HuH-7.5 (cell line): Measurements from ENCODE around the gene LRRC9.
"Not testable (repeated sequence)": the region's sequence is repeated elsewhere in the genome, so short reads cannot be mapped to it uniquely, and the experiment has no call there.

ENCODE experiments used
- DNase-seq: peaks from one replicate; pipeline ENCODE4 v3.0.0; 2011; ENCODE audit warnings: low spot score

Gene LRRC9

DNA sequence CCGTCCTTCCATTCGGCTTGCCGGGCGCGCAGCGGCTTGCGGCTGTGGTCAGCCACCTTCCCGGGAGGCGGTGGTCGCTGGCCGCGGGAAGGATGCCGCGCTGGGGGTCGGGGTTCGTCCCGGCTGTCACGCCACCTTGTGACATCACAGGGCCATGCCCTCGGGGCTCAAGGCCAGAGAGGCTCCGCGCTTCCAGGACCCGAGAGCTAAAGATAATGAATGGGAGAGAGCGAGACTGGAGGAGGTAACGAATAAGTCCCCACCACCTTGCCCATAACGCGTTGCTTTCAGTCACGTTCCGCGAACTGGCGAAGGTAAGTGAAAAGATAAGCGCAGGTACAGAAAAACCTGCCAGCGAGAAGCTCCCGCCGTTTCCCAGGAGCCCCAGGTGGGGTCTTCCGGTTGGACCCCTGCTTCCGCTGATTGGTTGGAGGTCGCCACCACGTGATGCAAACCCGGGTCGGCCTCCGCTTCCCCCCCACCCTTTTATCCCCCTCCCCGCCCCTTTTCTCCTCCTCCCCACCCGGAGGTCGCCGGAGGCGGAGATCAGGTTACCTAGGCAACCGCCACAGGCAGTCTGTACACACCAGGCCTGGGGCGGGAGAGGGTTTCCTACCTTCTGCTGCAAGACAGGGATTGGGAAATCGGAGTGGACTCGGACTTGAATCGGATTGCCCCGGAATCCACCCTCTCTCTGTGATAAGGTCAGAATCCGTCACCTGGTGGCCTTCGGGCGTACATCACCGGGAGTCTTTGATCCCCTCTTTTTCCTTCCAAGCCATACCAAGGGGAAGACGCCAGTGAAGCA lies at the start of gene LRRC9:
Gene LRRC9 (plus strand): TSS at position 575 of the 808 bp plus-strand sequence.
- DNase-seq, result peak; percentile 56

GRCh38 chr14:59870277-59871165 lies 49.4 kb upstream of the LRRC9 start, which contains the start of gene RTN1:
Gene RTN1, minus strand, starts transcription at chr14:59870776. Its CDS starts 146 bp downstream, at chr14:59870630.
- peak; percentile 53 for DNase-seq

DNA sequence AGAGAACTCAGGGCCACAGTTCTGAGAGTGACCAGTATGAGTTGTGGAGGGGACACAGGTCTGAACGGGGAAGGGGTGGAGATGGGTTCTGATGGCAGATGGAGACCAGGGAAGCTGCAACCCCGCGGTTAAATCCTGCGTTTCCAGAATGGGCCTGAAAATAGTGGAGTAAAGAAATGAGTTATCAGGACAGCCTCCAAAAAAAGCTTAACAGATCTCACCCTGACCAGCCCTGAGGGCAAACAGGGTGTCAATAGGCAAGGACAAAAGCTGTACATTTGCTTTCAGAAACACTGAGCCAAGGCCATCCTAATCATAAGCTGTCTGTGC lies 48.8 kb upstream of the LRRC9 start:
- no peak for DNase-seq

DNA sequence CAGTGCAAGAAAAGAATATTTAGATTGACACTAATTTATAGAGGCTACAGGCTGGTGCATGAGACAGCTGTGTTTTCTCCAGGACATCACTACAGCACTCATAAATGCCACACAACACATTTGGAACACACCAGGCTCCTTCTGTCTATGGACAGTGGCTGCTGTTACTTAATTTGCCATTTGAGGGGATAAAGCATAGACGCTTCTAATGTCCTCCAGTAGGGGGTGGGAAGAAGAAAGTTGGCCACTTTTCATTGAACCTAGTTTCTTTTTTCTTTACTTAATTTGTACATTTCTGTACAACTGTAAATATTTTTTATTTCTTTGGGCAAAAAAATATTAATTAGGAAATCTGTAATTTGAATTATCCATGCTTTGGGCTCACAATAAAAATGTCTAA lies 37.0 kb upstream of the LRRC9 start:
- no peak for DNase-seq

- DNase-seq, result no peak
Observed at GRCh38 chr14:59890676-59891075, 29.3 kb upstream of the LRRC9 start.

DNA sequence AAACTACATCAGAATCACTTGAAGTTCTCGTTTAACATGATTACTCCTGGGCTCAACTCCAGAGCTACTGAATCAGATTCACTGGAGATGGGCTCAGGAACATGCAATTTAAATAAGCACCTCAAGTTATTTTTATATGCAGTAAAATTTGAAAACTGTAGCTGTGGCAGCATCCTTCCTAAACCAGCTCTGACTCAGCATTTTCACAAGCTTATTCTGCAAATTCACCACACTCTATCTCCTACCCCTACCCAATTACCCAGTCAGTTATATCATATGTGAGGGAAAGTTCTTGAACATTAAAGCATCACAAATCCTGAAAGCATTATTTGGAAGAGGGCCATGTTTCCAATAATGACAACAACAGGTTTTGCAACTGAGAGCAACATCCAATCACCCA lies 24.2 kb upstream of the LRRC9 start:
- no peak for DNase-seq

DNA sequence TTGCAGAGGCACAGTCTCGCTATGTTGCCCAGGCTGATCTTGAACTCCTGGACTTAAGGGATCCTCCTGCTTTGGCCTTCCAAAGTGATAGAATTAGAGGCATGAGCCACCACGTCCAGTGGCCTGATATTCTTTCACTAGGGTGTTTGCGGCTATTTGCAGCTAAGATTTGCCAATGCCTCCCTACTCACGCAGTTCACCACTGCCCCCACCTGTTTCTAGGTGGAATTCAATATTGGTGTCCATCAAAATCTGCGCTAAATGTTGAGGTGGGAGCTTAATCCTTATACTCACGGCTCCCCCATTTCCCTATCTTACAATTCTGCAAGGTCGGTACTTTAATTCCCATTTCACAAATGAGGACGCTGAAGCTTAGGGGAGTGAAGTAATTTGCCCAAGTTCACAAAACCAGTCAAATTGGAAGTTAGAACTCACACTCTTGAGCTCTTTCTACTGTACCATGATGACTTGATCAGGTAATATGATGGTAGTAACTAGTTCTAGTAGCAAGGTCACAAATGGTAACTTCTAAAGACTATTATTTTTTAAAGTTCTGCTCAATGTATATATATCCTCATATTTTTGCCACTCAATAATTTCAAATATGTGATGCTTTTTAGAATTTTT lies 22.1 kb upstream of the LRRC9 start:
- peak; percentile 19 for DNase-seq

DNA sequence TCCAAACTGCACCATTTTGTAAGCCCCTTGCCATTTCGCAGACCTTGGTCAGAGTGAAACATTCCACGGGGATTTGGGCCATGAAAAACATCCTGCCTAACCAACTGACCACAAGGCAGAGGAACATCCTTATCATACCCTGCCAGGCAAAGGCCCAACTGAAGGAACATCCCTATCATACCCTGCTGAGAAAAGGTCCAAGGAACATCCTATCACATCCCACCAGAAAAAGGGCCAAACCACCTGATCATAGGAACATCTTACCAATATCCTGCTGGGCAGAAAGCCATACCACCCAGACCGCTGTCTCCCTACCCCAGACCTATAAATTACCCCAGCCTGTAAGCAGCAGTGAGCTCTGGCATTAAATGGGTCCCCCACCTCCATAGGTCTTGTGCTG lies 19.4 kb upstream of the LRRC9 start:
- DNase-seq, result no peak

- DNase-seq, result no peak
Observed at GRCh38 chr14:59904184-59904583, 15.8 kb upstream of the LRRC9 start.

GRCh38 chr14:59905188-59905587 lies 14.8 kb upstream of the LRRC9 start:
- no peak for DNase-seq

GRCh38 chr14:59912443-59912842 lies 7.5 kb upstream of the LRRC9 start:
- DNase-seq, result no peak

- no peak for DNase-seq
Observed at GRCh38 chr14:59913187-59913586, 6.8 kb upstream of the LRRC9 start.

DNA sequence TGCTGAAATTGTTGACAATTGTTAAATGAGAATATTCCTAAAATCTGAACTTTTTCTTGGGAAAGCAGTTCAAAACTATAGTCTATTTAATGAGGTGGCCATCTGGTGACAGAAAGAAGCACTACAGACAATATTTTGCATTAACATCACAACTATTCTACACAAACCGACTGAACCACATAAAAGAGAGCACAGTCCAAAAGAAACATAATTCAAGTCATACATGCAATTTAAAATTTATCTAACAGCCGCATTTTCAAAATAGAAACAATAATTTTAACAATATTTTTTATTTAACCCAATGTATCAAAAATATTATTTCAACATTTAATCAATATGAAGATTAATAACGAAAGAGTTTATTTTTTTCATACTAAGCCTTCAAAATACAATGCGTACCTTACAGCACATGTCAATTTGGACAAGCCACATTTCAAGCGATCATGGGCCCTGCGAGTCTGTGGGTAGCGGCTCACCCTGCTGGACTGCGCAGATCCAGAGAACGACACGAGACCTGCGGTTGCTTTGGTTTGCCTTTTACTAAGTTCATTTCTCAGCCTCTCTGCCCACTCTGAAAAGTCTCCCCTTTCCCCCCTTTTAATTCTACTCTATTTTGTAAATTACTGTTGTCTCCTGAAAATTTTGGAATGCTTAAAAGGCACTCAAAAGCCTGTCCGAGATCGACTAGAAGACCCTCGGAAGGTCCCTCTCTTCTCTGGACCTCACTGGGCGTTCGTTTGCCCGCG lies 947 bp upstream of the LRRC9 start:
- DNase-seq, result peak; percentile 31

GRCh38 chr14:59920378-59920683 lies 387 bp downstream of the LRRC9 start:
- DNase-seq, result no peak

- DNase-seq, result no peak
Observed at GRCh38 chr14:59925797-59926196, 5.9 kb downstream of the LRRC9 start.

DNA sequence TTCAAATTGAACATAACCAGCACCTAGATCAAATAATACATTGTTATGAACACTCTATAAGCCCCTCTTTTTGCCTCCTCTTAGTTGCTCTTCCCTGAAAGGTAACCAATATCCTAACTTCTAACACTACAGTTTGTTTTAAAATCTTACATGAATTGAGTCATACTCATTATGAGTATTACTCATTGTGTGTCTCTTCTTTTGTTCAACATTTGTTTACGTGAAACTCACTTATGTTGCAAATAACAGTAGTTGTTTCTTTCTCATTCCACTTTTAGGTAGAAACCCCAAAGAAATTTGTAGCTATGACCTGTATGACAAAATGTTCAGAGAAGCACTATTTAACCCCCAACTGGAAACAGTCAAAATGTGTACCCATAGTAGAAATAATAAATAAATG lies 6.6 kb downstream of the LRRC9 start:
- no peak for DNase-seq

- no peak for DNase-seq
Observed at GRCh38 chr14:59931237-59931636, 11.3 kb downstream of the LRRC9 start.

DNA sequence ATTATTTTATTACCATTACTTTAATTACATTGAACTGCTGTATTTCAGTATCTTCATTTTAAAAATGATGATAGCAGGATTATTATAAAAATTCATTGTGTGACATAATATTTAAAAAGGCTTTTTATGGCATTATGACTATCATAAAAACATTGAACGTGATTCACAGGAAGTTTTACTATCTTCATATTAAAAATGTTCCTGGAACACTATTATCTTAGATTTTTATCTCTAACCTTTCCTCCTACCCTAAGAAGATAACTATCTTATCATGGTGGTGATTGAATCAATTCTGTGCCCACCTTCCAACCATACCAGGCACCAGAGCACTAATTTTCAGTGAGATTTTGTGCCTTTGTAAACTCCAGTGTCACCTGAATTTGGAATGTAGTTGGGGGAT lies 16.2 kb downstream of the LRRC9 start:
- DNase-seq, result no peak

- DNase-seq, result no peak
Observed at GRCh38 chr14:59939828-59940227, 19.9 kb downstream of the LRRC9 start.

DNA sequence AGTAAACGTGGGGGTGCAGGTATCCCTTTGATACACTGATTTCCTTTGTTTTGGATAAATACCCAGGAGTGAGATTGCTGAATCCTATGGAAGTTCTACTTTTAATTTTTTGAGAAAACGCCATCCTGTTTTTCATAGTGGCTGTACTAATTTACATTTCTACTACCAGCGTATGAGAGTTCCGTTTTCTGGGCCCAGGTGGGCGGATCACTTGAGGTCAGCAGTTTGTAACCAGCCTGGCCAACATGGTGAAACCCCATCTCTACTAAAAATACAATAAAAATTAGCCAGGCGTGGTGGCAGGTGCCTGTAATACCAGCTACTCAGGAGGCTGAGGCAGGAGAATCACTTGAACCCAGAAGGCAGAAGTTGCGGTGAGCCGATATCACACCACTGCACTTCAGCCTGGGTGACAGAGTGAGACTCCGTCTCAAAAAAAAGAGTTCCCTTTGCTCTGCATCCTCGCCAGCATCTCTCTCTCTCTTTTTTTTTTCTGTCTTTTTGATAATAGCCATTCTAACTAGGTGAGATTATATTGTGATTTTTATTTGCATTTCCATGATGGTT lies 22.4 kb downstream of the LRRC9 start:
- not testable (repeated sequence) for DNase-seq

GRCh38 chr14:59944909-59945308 lies 25.0 kb downstream of the LRRC9 start:
- DNase-seq, result no peak

DNA sequence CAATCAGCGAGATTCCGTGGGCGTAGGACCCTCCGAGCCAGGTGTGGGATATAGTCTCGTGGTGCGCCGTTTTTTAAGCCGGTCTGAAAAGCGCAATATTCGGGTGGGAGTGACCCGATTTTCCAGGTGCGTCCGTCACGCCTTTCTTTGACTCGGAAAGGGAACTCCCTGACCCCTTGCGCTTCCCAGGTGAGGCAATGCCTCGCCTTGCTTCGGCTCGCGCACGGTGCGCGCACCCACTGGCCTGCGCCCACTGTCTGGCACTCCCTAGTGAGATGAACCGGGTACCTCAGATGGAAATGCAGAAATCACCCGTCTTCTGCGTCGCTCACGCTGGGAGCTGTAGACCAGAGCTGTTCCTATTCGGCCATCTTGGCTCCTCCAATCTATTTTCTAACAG lies 32.2 kb downstream of the LRRC9 start:
- not testable (repeated sequence) for DNase-seq
